ENCODE results near the gene MMP10. TPM values are rescaled to one million over a fixed set of nuclear protein-coding genes. Genes with fewer than 3 reads are reported as not detected.

The MMP10 gene
- total and polyA plus RNA-seq, 4 donors, result 0.58 to 14.2 (median 1.6) TPM

GRCh38 chr11:102806296-102806695 is 25.9 kb upstream of the MMP10 start:
- ATAC-seq (ENCODE audit: insufficient read depth, low FRiP score), result no peak
- Histone ChIP-seq H3K27ac (ENCODE audit: low read depth in 1 of 2, low read length in 1 of 2) (no peak overlapping the region), H3K27me3 (ENCODE audit: control insufficient read depth in 3 of 3, insufficient read depth in 3 of 3, low read length in 2 of 3) (no peaks in the 10 kb centered on the region), H3K36me3 (ENCODE audit: control insufficient read depth in 4 of 4, insufficient read depth in 4 of 4, low read length in 4 of 4) (no peaks in the 10 kb centered on the region), H3K9me3 (ENCODE audit: control insufficient read depth in 4 of 4, insufficient read depth in 3 of 4, low read length in 3 of 4) (no peaks in the 10 kb centered on the region), H3K9ac (ENCODE audit: insufficient read depth in 1 of 2, low read length in 2 of 2) (no peak overlapping the region), H3K4me3 (no peak overlapping the region), H3K4me1 (ENCODE audit: control insufficient read depth in 5 of 5, insufficient read depth in 5 of 5, low read length in 5 of 5) (no peaks in the 10 kb centered on the region)
- DNase-seq, result no peak
- WGBS, 2 donors, result 64 to 84% methylated on average over 3 of the region's 3 CpGs
- no peak for TF ChIP-seq CTCF (IDR thresholded peaks at IDR 0.05; ENCODE audit: control extremely low read depth, extremely low read depth)

- no peak for ATAC-seq (ENCODE audit: insufficient read depth, low FRiP score)
- 15 to 23% methylated on average over 2 of the region's 2 CpGs for WGBS, 2 donors
- no peak for TF ChIP-seq CTCF (IDR thresholded peaks at IDR 0.05; ENCODE audit: control extremely low read depth, extremely low read depth)
These were observed 21.9 kb upstream of the MMP10 start for GRCh38 chr11:102802341-102802740.

GRCh38 chr11:102800767-102801166 is 20.3 kb upstream of the MMP10 start:
- 70 to 76% methylated on average over 4 of the region's 4 CpGs for WGBS, 2 donors
- H3K9me3 ChIP-seq (ENCODE audit: control insufficient read depth in 4 of 4, insufficient read depth in 3 of 4, low read length in 3 of 4), result no peaks in the 10 kb centered on the region
- DNase-seq (no peak), ATAC-seq (ENCODE audit: insufficient read depth, low FRiP score) (no peak)
- peaks cover 0 to 1% (median 0%) of the 10 kb centered on the region in 5 donors for H3K4me1 ChIP-seq (ENCODE audit: control insufficient read depth in 5 of 5, insufficient read depth in 5 of 5, low read length in 5 of 5)
- H3K27me3 ChIP-seq (ENCODE audit: control insufficient read depth in 3 of 3, insufficient read depth in 3 of 3, low read length in 2 of 3), result no peaks in the 10 kb centered on the region
- H3K4me3 ChIP-seq, result no peak overlapping the region
- no peak for TF ChIP-seq CTCF (IDR thresholded peaks at IDR 0.05; ENCODE audit: control extremely low read depth, extremely low read depth)
- H3K9ac ChIP-seq (ENCODE audit: insufficient read depth in 1 of 2, low read length in 2 of 2), result no peak overlapping the region
- no peak overlapping the region for H3K27ac ChIP-seq (ENCODE audit: low read depth in 1 of 2, low read length in 1 of 2)
- H3K36me3 ChIP-seq (ENCODE audit: control insufficient read depth in 4 of 4, insufficient read depth in 4 of 4, low read length in 4 of 4), result no peaks in the 10 kb centered on the region

More at GRCh38 chr11:102802341-102802740, 21.9 kb upstream of the MMP10 start:
- no peak overlapping the region for H3K9ac ChIP-seq (ENCODE audit: insufficient read depth in 1 of 2, low read length in 2 of 2)
- no peaks in the 10 kb centered on the region for H3K36me3 ChIP-seq (ENCODE audit: control insufficient read depth in 4 of 4, insufficient read depth in 4 of 4, low read length in 4 of 4)
- no peak overlapping the region for H3K4me3 ChIP-seq
- peak in 2 of 3 donors; percentile 6 to 39 for DNase-seq
- H3K27ac ChIP-seq (ENCODE audit: low read depth in 1 of 2, low read length in 1 of 2), result no peak overlapping the region
- H3K9me3 ChIP-seq (ENCODE audit: control insufficient read depth in 4 of 4, insufficient read depth in 3 of 4, low read length in 3 of 4), result no peaks in the 10 kb centered on the region
- no peaks in the 10 kb centered on the region for H3K27me3 ChIP-seq (ENCODE audit: control insufficient read depth in 3 of 3, insufficient read depth in 3 of 3, low read length in 2 of 3)
- H3K4me1 ChIP-seq (ENCODE audit: control insufficient read depth in 5 of 5, insufficient read depth in 5 of 5, low read length in 5 of 5), result peaks cover 0 to 1% (median 0%) of the 10 kb centered on the region in 5 donors

Data from lung (tissue), 12 donors.